Pancreas (tissue), 10 donors: ENCODE data around the gene NEMP1. TPM values are rescaled to one million over a fixed set of nuclear protein-coding genes. Genes with fewer than 3 reads are reported as not detected.
"Not testable (repeated sequence)": the region's sequence is repeated elsewhere in the genome, so short reads cannot be mapped to it uniquely, and the experiment has no call there.

ENCODE experiments used
- ATAC-seq, 4 donors: fragments of 200-7000 bp; cut with Tn5 transposase; one replicate each; pipeline versions ENCODE4 v1.8.0 to v1.9.1; 2020; ENCODE audit warnings: mild to moderate bottlenecking in 4 of 4, moderate library complexity in 4 of 4
- DNase-seq, 6 donors: peaks; one replicate each; pipeline ENCODE4 v3.0.0-alpha.2; 2020
- FAIRE-seq: peaks from 2 replicates; lab custom pipeline; 2012; peaks lifted over from hg19 to GRCh38; lab: Jason Lieb, UNC
- H3K27ac ChIP-seq, 4 donors: fragments of 200-600 bp; sonication (generic); 1 replicate in 3 of 4; 2 replicates in 1 of 4; pipeline versions ENCODE4 v1.5.0 to v1.8.0; 2020
- H3K27me3 ChIP-seq, 4 donors: fragments of 200-600 bp; one replicate each; pipeline ENCODE4 v1.8.0; 2021
- H3K36me3 ChIP-seq, 3 donors: fragments of 200-600 bp; sonication (generic) in 1 of 3; one replicate each; pipeline versions ENCODE4 v1.5.0 to v1.8.0; 2020 to 2021
- H3K4me1 ChIP-seq, 3 donors: fragments of 200-600 bp; one replicate each; pipeline ENCODE4 v1.8.0; 2021
- H3K4me3 ChIP-seq, 4 donors: fragments of 200-600 bp; sonication (generic) in 2 of 4; one replicate each; pipeline versions ENCODE4 v1.5.0 to v1.8.0; 2020 to 2021
- H3K9me3 ChIP-seq, 4 donors: fragments of 200-600 bp; one replicate each; pipeline ENCODE4 v1.8.0; 2021
- WGBS, 2 donors: extraction: QIAGEN DNeasy Blood & Tissue Kit; methylation state at CpG; one replicate each; pipeline ENCODE4 v1.1.7; 2013; 5-methylcytosine and 5-hydroxymethylcytosine counted together
- intact Hi-C, 3 donors: fragments of 100-400 bp; cut with DNase I; formaldehyde crosslinking; loops; one replicate each; pipeline versions ENCODE4 v1.11.1 to v1.14.2; 2022
- polyA plus RNA-seq, 2 donors: library from polyadenylated mRNA; stranded (reverse); fragments of 200-250 nt; gene quantifications; one replicate each; pipeline ENCODE4 v1.2.3, GENCODE V29; 2013
- total RNA-seq, 6 donors: library from RNA; stranded (reverse); fragmentation: NEBNext Ultra II Directional in 4 of 6; extraction: Animal tissue kit (Norgen Biotek cat#: 25700) in 4 of 6; gene quantifications; one replicate each; pipeline versions ENCODE4 v1.2.1 to v1.2.4, GENCODE V29; 2021 to 2023
- TF ChIP-seq, protein P1 (sequence below), 4 donors: fragments of 200-600 bp; sonication (generic) in 3 of 4; IDR thresholded peaks; one replicate each; pipeline versions ENCODE4 v1.5.0 to v1.8.0; 2021; ENCODE audit warnings: antibody characterized with exemption in 4 of 4
- donor health status: healthy with polysubstance abuse.
- donor health status: DM: no; HTN: no; CAD: no; lungs with moderate emphysema.
- donor health status: DM: no; HTN: no; CAD: no.
- donor health status: control.
- donor health status: control.
- donor health status: Bipolar disorder and iron deficiency.
- donor health status: DM: yes; HTN: yes; CAD: no.
- donor health status: DM: no; HTN: no; CAD: no.
- donor health status: DM: no; HTN: no; CAD: no.
- donor health status: DM: yes; HTN: yes; CAD: no.

NEMP1 gene
- total and polyA plus RNA-seq, 8 donors, result 1.1 to 5.7 (median 3.4) TPM

- Histone ChIP-seq H3K9me3 (no peaks in the 10 kb centered on the region), H3K4me3 (no peak overlapping the region), H3K36me3 (no peaks in the 10 kb centered on the region), H3K27ac (no peak overlapping the region), H3K27me3 (no peaks in the 10 kb centered on the region), H3K4me1 (no peaks in the 10 kb centered on the region)
- no peak for FAIRE-seq
- WGBS, 2 donors, result 81 to 89% methylated on average over 7 of the region's 7 CpGs
- TF ChIP-seq, protein P1, sequence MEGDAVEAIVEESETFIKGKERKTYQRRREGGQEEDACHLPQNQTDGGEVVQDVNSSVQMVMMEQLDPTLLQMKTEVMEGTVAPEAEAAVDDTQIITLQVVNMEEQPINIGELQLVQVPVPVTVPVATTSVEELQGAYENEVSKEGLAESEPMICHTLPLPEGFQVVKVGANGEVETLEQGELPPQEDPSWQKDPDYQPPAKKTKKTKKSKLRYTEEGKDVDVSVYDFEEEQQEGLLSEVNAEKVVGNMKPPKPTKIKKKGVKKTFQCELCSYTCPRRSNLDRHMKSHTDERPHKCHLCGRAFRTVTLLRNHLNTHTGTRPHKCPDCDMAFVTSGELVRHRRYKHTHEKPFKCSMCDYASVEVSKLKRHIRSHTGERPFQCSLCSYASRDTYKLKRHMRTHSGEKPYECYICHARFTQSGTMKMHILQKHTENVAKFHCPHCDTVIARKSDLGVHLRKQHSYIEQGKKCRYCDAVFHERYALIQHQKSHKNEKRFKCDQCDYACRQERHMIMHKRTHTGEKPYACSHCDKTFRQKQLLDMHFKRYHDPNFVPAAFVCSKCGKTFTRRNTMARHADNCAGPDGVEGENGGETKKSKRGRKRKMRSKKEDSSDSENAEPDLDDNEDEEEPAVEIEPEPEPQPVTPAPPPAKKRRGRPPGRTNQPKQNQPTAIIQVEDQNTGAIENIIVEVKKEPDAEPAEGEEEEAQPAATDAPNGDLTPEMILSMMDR (IDR thresholded peaks at IDR 0.05), result no peak
- intact Hi-C loops, result no loop called here
- no peak for ATAC-seq
- DNase-seq, result no peak
Measured at GRCh38 chr12:57029457-57029856, 49.1 kb downstream of the NEMP1 start.

DNA sequence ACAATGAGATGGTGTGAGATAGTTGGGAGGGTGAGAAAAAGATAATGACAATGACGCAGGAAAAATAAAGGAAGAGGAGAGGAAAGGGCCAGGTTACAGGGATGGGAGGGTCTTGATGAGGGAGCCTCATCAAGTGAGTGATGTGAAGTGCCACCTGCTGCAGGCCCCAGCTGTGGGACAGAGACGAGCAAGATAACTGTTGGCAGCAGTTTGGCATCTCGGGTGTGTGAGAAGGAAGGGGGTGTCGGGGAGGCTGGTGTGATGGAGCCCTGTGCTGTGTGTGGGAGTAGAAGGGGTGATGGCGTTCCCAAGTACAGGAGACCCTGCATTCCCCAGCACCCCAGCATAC is 50.8 kb downstream of the NEMP1 start:
- ATAC-seq (no peak), DNase-seq (no peak), FAIRE-seq (no peak)
- no peaks in the 10 kb centered on the region for H3K9me3 ChIP-seq
- no peak overlapping the region for H3K4me3 ChIP-seq
- TF ChIP-seq, protein P1 (IDR thresholded peaks at IDR 0.05), result no peak
- H3K4me1 ChIP-seq, result no peaks in the 10 kb centered on the region
- WGBS, 2 donors, result 41 to 43% methylated on average over 5 of the region's 5 CpGs
- intact Hi-C loops, result no loop called here
- no peaks in the 10 kb centered on the region for H3K27me3 ChIP-seq
- no peak overlapping the region for H3K27ac ChIP-seq
- H3K36me3 ChIP-seq, result no peaks in the 10 kb centered on the region

- WGBS, 2 donors, result 50 to 54% methylated on average over 13 of the region's 13 CpGs
- Histone ChIP-seq H3K27me3 (no peaks in the 10 kb centered on the region), H3K36me3 (no peaks in the 10 kb centered on the region), H3K4me3 (no peak overlapping the region), H3K4me1 (no peaks in the 10 kb centered on the region), H3K9me3 (no peaks in the 10 kb centered on the region), H3K27ac (no peak overlapping the region)
- intact Hi-C loops, result no loop called here
- ATAC-seq (no peak), DNase-seq (no peak), FAIRE-seq (no peak)
- TF ChIP-seq, protein P1 (IDR thresholded peaks at IDR 0.05), result no peak
Measured at GRCh38 chr12:57027011-57027804, 51.4 kb downstream of the NEMP1 start.

DNA sequence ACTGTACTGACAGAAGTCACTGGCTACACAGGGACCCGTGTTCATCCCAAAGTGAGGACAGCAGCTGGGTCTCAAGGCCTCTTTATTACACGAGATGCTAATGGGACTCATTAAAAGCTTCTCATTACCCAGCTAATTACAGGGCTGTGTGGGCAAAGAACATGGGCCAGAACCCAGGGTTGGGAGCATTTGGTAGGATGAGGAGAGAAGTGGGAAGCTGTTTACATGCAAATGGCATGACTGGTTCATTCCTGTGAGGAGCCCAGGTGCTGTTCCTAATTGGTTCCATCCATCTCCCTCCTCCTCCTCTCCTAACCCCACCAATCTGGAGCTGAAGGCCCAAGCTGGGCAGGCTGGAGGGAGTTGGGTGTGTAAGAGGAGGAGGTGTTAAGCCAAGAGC is 53.4 kb downstream of the NEMP1 start:
- no peak overlapping the region for H3K4me3 ChIP-seq
- no peaks in the 10 kb centered on the region for H3K9me3 ChIP-seq
- WGBS, 2 donors, result 47 to 59% methylated on average over 2 of the region's 2 CpGs
- H3K27me3 ChIP-seq, result no peaks in the 10 kb centered on the region
- no peaks in the 10 kb centered on the region for H3K36me3 ChIP-seq
- no peaks in the 10 kb centered on the region for H3K4me1 ChIP-seq
- FAIRE-seq (no peak), ATAC-seq (no peak), DNase-seq (no peak)
- intact Hi-C loops, result no loop called here
- TF ChIP-seq, protein P1 (IDR thresholded peaks at IDR 0.05), result no peak
- no peak overlapping the region for H3K27ac ChIP-seq

DNA sequence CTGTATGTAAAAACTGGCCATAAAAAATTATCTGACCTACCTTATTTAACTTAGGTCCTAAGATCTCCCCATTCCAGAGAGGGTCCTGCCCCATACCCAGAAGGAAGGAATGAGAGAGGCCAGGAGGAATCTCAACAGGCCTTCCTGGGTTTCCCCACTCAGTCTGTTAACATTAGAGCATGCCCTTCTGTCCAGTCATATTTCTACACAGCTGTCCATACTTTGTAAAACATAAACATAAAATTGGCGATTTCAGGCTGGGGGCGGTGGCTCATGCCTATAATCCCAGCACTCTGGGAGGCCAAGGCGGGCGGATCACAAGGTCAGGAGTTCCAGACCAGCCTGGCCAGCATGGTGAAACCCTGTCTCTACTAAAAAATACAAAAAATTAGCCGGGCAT is 56.3 kb downstream of the NEMP1 start:
- not testable (repeated sequence) for ATAC-seq, DNase-seq, FAIRE-seq

More for the DNA sequence above, 56.3 kb downstream of the NEMP1 start:
- H3K27me3 ChIP-seq, H3K27ac ChIP-seq, intact Hi-C loops, H3K4me1 ChIP-seq, H3K4me3 ChIP-seq, H3K9me3 ChIP-seq, H3K36me3 ChIP-seq: not testable (repeated sequence)
- WGBS, 2 donors, result 89 to 92% methylated on average over 5 of the region's 5 CpGs
